Measurements from ENCODE around the gene OR51M1.

The OR51M1 gene

GRCh38 chr11:5390210-5390609, 6.6 kb downstream of the OR51M1 start:
- no peak for DNase-seq

- DNase-seq: no peak
Measured at GRCh38 chr11:5394091-5394490, 10.5 kb downstream of the OR51M1 start.

GRCh38 chr11:5398936-5399335, 15.3 kb downstream of the OR51M1 start:
- DNase-seq: no peak

- no peak for DNase-seq
Measured at GRCh38 chr11:5405173-5405572, 21.6 kb downstream of the OR51M1 start.

- DNase-seq: no peak
Measured at GRCh38 chr11:5420993-5421392, 37.4 kb downstream of the OR51M1 start.

- no peak for DNase-seq
Measured at GRCh38 chr11:5421811-5422210, 38.2 kb downstream of the OR51M1 start, which contains the start of gene OR51Q1. Gene OR51Q1, plus strand, starts transcription at chr11:5422111. Its CDS starts 90 bp downstream, at chr11:5422201.

GRCh38 chr11:5423131-5423530, 39.5 kb downstream of the OR51M1 start:
- no peak for DNase-seq

GRCh38 chr11:5441414-5441813, 57.8 kb downstream of the OR51M1 start, which contains the start of gene OR51I1:
Gene OR51I1, minus strand, starts transcription at chr11:5441514. Its CDS starts 0 bp downstream, at chr11:5441514.
- DNase-seq: no peak
